ENCODE measurements around the gene ZDHHC9.

Gene ZDHHC9

GRCh38 chrX:129818123-129818522 is 25.6 kb downstream of the ZDHHC9 start:
- no peak for DNase-seq

DNA sequence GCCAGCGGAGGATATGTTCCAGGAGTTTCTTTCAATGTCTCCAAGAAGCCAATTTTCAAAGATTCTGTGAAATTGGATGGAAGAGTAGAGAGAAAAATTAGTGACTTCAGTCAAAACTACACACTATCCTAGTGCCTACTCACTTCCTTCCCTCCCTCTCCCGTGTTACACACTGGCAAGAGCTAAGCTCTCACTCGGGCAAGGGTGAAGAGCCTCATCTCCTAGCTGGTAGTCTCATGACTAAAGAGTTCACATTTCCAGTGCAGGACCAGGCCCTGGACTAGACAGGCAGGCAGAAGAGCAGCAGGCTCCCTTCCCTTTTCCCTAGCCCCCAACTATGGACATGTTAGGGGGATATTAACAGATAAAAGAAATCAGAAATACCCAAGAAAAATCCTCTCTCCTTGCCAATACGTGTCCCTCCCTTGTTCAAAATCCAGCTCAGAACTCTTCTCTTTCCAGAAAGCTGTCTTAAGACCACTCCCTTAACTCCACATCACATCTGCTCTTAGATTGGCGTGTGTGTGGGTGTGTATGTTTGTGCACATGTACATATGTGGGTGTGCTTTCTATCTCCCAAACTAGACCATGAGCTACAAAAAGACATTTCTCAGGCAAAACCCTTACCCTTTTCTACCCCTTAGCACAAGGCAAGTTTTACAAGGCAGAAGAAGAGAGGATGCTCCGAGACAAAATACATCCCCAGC is 29.9 kb downstream of the ZDHHC9 start:
- DNase-seq: no peak

DNA sequence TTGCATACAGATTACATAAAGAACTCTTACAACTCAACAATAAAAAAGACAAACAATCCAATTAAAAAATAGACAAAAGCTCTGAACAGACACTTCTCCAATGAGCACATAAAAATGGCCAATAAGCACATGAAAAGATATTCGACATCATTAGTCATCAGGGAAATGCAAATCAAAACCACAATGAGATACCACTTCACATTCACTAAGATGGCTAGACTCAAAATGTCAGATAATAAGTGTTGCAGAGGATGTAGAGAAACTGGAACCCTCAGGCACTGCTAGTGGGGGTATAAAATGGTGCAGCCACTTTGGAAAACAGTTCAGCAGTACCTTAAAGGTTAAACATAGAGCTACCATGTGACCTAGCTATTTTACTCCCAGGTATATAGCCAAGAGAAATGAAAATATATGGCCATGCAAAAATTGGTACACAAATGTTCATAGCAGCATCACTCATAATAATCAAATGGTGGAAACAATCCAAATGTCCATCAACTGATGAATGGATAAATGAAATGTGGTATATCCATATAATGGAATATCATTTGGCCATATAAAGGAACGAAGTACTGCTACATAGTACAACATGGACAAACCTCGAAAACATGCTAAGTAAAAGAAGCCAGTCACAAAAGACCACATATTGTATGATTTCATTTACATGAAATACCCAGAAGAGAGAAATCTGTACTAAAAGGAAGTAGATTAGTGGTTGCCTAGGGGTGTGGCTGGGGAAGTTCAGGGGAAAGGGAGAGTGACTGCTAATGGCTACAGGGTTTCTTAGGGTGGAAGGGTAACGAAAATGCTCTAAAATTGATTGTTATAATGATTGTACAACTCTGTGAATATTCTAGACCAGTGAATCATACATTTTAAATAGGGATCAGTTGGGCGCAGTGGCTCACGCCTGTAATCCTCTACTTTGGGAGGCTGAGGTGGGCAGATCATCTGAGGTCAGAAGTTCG is 34.6 kb downstream of the ZDHHC9 start:
- no peak for DNase-seq

DNA sequence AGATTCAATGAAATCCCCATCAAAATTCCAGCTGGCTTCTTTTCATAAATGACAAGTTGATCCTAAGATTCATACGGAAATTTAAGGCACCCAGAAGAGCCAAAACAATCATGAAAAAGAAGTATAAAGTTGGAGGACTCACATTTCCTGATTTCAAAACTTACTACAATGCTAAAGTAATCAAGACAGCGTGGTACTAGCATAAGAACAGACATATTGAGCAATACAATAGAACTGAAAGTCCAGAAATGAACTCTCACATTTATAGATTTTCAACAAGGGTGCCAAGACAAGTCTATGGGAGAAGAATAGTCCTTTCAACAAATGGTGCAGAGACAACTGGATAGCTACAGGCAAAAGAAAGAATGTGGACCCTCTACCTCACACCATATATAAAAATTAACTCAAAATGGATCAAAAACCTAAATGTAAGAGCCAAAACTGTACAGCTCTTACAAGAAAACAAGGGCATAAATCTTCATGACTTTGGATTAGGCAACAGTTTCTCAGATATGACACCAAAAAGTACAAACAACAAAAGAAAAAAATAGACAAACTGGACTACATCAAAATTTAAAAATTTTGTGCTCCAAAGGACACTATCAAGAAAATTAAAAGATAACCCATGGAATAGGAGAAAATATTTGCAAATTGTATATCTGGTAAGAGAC is 35.4 kb downstream of the ZDHHC9 start:
- DNase-seq: no peak

DNA sequence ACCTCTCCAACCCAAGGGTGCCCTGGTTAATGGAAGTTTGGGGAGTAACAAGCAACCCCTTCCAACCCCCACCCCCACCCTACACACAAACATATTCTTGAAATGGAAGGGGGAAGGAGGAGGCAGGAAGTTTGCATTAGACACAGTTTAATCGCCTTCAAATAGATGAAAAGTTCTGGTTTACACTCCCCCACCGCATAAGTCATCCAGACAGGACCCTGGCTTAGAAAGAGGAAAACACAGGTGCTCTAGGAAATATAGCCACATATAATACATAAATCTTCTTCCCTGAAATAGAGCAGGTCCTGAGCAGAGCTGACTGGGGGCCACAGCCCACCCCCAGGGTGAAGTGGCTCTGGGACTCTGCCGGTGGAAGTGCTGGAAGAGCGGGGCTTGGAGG is 38.9 kb downstream of the ZDHHC9 start:
- DNase-seq: no peak

GRCh38 chrX:129802863-129803262 is 40.8 kb downstream of the ZDHHC9 start:
- DNase-seq: no peak

DNA sequence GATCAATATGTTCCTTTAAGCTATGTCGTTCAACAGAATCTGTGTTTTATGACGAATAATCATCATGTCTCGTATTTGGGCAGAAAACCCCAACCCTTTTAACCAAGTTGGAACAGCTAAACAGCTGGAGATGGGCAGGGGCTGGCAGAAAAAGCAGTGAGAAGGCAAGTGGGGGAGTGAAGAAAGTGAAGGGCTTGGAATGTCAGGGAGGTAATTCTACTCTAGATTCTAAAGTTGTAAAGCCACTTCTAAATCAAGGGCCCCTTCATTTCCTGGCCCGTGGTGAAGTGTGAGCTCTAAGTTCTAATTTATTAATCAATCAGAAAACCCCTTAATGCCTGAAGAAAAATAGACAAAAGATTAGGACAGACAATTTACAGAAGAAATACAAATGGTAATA is 43.5 kb downstream of the ZDHHC9 start:
- no peak for DNase-seq

DNA sequence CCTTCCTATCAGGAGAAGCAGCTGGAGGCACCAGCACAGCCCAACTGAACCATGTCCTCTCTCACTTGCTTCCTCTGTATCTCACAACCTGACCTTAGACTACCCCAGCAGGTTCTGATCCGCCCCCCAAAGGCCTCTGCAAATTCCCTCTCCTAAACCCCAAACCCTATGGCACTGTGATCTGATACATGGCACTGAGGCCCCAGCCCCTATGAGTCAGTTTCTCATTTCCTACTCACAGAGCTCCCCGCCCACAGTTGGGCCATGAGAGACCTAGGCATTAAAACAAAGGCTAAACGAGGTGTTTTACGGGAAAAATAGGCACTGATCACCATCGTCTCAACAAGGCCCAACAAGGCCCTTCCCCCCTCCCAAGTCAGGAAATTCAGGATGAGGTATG is 44.8 kb downstream of the ZDHHC9 start:
- DNase-seq: peak; percentile 53

GRCh38 chrX:129798456-129798855 is 45.2 kb downstream of the ZDHHC9 start:
- no peak for DNase-seq

- DNase-seq: no peak
Measured at GRCh38 chrX:129797251-129797906, 46.3 kb downstream of the ZDHHC9 start.

DNA sequence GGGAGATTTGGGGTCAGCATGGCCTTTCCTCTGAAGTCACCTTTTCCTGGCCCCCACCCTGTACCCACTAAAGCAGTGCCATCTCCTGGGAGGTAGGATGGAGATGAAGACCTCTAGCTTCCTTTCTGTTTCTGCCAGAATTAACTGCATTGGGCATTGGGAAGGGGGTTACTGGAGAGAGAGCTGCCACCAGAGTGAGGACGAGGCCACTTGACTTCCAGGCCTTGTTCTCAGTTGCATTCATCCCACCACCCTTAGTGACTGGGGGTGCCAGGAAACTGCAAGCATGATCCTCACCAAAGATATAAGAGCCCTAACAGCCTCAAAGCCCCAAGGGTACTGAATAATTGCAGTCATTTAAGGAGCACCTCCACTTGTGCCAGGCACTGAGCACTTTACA is 48.1 kb downstream of the ZDHHC9 start:
- no peak for DNase-seq

DNA sequence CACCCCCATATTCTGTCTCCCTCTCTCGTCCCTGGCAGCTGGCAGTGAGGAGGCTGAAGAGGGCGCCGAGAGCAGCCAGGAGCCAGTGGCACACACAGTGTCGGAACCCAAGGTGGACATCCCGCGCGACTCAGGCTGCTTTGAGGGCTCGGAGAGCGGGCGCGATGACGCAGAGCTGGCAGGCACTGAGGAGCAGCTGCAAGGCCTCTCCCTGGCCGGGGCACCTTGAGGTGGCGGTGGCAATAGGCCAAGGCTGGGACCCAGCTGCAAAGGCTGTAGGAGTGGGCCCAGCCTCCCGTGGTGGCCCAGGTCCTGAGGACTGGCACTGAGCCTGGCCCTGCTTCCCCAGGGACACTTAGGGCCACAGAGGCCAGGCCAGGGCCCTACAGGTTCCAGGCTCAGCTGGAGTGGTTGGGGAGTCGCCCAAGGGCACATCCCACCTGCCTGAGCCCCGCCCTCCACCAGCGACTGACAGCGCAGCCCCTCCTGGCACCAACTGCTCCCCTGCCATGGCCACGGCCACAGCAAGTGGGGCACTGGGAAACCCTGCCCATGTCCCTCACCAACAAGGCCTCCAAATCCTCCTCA is 50.0 kb downstream of the ZDHHC9 start:
- no peak for DNase-seq

DNA sequence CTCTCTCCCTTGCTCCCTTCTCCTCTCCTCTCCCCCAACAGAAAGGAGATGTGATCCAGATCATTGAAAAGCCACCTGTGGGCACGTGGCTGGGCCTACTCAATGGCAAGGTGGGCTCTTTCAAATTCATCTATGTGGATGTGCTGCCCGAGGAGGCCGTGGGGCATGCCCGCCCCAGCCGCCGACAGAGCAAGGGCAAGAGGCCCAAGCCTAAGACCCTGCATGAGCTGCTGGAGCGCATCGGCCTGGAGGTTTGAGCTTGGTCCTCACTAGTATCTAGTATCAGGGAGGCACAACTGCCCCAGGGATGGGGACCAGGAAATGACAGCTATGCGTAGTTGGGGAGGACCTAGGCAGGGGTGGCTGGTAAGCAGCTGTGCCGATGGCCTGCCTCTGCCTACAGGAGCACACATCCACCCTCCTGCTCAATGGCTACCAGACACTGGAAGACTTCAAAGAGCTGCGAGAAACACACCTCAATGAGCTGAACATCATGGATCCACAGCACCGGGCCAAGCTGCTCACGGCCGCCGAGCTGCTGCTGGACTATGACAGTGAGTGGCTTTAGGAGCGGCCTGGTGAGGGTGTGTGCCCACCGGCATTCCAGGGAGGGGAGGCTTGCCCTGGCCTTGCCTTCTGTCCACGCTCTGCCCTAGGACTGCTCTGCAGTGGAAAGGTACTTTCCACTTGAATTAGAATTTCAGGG is 50.9 kb downstream of the ZDHHC9 start:
- no peak for DNase-seq

- no peak for DNase-seq
Measured at GRCh38 chrX:129791961-129792570, 51.6 kb downstream of the ZDHHC9 start.

GRCh38 chrX:129791336-129791735 is 52.4 kb downstream of the ZDHHC9 start:
- no peak for DNase-seq

- DNase-seq: no peak
Measured at GRCh38 chrX:129790808-129791207, 52.9 kb downstream of the ZDHHC9 start.

- DNase-seq: no peak
Measured at GRCh38 chrX:129790146-129790545, 53.5 kb downstream of the ZDHHC9 start.

- no peak for DNase-seq
Measured at GRCh38 chrX:129788527-129788926, 55.2 kb downstream of the ZDHHC9 start.

GRCh38 chrX:129787336-129788055 is 56.2 kb downstream of the ZDHHC9 start:
- DNase-seq: no peak

- DNase-seq: no peak
Measured at GRCh38 chrX:129786210-129786651, 57.5 kb downstream of the ZDHHC9 start.
